ENCODE data around the gene SCN2B.

Gene SCN2B

DNA sequence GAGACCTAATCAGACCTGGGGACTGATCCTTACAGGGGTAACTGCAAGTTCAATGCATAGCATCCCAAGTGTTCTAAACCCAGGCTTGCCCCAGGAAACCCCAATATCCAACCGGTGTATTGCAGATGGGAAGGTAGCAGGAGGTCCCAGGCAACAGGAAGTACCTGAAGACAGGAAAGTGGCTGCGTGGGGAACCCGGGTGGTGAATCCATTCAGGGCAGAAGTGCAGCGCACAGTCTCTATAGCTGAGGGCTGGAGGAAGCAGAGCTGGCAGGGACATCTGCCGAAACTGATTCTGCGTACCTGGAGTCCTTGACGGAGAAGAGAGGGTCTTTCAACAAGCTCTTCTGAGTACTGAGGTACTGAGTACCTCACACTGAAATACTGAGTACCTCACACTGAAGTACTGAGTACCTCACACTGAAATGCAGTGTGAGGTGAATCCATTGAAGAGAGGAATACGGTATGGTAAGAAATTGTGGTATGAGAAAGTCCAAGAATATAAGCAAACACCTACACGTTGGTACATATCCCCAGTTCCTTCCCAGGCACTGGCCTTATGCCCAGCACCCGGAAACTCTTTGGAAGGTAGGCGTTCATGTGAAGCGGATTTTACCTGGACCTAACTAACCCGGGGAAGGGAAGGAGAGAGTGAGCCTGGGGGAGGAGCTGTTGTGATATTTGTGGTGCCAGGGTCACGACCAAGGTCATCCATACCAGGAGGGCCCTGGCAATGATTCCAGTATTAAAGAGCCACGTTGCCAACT is 43.9 kb downstream of the SCN2B start:
- DNase-seq: no peak

GRCh38 chr11:118129471-118130172 is 46.8 kb downstream of the SCN2B start:
- no peak for DNase-seq

DNA sequence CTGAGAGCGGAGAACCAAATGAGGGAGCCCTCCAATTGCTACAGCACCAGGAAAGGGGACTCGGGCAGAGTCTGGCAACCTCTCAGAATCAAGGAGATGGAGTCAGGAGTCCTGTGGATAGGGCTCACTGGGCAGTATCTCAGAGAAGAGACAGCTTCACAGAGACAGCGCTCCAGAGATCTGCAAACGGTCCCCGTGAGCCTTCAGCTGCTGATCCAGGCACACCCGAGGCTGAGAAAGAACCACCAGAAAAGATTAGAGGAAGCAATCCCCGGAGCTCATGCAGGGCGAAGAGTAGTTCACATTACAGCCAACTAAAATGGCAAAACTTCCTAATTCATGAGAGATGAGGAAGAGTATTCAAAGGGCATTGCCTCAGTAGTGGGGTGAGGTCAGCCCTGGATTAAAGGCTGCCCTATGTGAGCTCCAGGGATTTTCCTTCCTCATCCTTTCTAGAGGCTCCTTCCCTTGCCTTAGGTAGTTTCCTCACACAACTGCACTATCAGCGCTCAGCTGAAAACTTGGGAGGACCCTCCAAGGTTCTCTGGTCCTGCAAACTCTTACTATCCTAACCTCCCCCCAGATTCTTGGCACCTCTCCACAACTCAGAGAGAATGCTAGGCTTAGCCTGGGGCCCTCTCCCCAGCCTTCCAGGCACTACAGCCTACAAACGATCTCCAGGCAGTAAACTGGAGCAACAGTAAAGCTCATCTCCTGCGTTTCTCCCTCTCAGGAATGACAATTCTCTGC is 47.5 kb downstream of the SCN2B start:
- DNase-seq: no peak

DNA sequence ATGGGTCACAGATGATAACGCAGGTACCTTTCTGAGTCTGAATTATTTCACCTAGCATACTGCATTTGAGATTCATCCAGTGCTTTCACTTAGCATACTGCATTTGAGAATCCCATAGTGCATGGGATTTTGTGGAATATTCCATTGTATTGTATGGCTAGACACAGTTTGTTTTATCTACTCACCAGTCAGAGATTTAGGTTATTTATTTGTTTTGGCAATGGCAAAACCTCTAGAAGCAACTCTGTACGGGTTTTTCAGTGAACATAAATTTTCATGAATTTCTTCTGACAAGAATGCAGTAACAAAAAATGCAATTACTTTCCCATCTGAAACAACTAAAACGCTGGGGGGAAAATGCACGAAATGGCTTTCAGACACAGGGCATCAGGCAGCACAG is 48.1 kb downstream of the SCN2B start:
- DNase-seq: no peak

GRCh38 chr11:118126082-118126838 is 50.2 kb downstream of the SCN2B start:
- DNase-seq: no peak

- DNase-seq: no peak
Measured at GRCh38 chr11:118124929-118125535, 51.4 kb downstream of the SCN2B start.

DNA sequence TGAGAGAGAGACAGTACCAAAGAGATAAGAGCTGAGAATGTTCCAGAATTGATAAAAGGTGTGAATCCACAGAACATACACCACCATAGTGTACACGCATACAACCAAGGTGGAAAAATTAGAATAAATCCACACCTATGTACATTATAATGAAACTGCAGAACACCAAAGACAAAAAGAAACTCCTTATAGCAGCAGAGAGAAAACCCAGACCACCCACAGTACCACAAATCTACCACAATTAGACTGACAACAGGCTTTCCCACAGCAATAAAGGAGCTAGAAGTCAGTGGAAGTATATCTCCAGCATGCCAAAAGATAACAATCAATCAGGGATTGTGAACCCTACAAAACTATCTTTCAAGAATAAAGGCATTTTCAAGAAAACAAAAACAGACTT is 55.6 kb downstream of the SCN2B start:
- DNase-seq: no peak

DNA sequence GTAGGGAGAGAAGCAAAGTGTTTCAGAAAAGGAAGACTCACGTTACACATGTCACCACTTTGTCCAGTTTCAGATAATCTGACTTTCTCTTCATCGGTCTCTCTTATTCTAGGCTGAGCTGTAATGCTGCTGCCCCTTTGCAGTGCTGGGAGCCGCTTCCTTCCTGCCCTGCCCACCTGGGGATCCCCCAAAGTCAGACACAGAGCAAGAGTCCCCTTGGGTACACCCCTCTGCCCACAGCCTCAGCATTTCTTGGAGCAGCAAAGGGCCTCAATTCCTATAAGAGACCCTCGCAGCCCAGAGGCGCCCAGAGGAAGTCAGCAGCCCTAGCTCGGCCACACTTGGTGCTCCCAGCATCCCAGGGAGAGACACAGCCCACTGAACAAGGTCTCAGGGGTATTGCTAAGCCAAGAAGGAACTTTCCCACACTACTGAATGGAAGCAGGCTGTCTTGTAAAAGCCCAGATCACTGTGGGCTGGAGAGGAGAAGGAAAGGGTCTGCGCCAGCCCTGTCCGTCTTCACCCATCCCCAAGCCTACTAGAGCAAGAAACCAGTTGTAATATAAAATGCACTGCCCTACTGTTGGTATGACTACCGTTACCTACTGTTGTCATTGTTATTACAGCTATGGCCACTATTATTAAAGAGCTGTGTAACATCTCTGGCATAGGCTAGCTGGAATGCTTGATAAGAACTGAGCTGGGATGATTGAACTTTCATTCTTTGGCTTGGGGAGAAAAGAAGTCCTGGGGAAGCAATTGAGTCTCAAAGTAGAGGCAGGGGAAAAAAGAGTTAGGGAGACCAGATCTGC is 58.4 kb downstream of the SCN2B start:
- DNase-seq: peak in 1 of 2 donors; percentile 12

- no peak for DNase-seq
Measured at GRCh38 chr11:118115048-118115447, 61.4 kb downstream of the SCN2B start.

GRCh38 chr11:118114266-118114665 is 62.2 kb downstream of the SCN2B start:
- no peak for DNase-seq

- no peak for DNase-seq
Measured at GRCh38 chr11:118112711-118113430, 63.6 kb downstream of the SCN2B start.

All from CD4-positive, alpha-beta T cell treated with Interleukin-1 beta for 1 hour (primary cell).